Fibroblast of skin of left quadriceps (primary cell): ENCODE results near the gene EFCAB6.

ENCODE experiments used
- DNase-seq, 2 experiments: peaks; one replicate each; pipeline ENCODE4 v3.0.0-alpha.2; 2013; ENCODE audit warnings: low read depth in 2 of 2

EFCAB6 gene

GRCh38 chr22:43829904-43830851 is 18.1 kb upstream of the EFCAB6 start:
- no peak for DNase-seq

GRCh38 chr22:43828998-43829782 is 17.1 kb upstream of the EFCAB6 start:
- DNase-seq: peak; percentile 58 to 60

GRCh38 chr22:43828725-43828997 is 16.6 kb upstream of the EFCAB6 start:
- no peak for DNase-seq

GRCh38 chr22:43827926-43828724 is 16.0 kb upstream of the EFCAB6 start:
- DNase-seq: no peak

- no peak for DNase-seq
These were observed 15.1 kb upstream of the EFCAB6 start for GRCh38 chr22:43827003-43827735.

- peak; percentile 36 to 40 for DNase-seq
These were observed 14.3 kb upstream of the EFCAB6 start for GRCh38 chr22:43826142-43827002.

- no peak for DNase-seq
These were observed 13.5 kb upstream of the EFCAB6 start for GRCh38 chr22:43825651-43826050.

- no peak for DNase-seq
These were observed 12.8 kb upstream of the EFCAB6 start for GRCh38 chr22:43824724-43825420.

- DNase-seq: no peak
These were observed 12.0 kb upstream of the EFCAB6 start for GRCh38 chr22:43823911-43824665.

GRCh38 chr22:43823353-43823908 is 11.3 kb upstream of the EFCAB6 start:
- DNase-seq: no peak

- DNase-seq: no peak
These were observed 9.7 kb upstream of the EFCAB6 start for GRCh38 chr22:43821606-43822425.

- DNase-seq: no peak
These were observed 8.7 kb upstream of the EFCAB6 start for GRCh38 chr22:43820651-43821305.

- no peak for DNase-seq
These were observed 8.0 kb upstream of the EFCAB6 start for GRCh38 chr22:43819931-43820640.

GRCh38 chr22:43819421-43819921 is 7.4 kb upstream of the EFCAB6 start:
- no peak for DNase-seq

GRCh38 chr22:43818981-43819380 is 6.9 kb upstream of the EFCAB6 start:
- DNase-seq: no peak

- no peak for DNase-seq
These were observed 5.3 kb upstream of the EFCAB6 start for GRCh38 chr22:43817402-43817801.

- DNase-seq: no peak
These were observed 2.2 kb upstream of the EFCAB6 start for GRCh38 chr22:43814264-43814663.
